Central memory CD4-positive, alpha-beta T cell (primary cell): ENCODE data around the gene AKT1S1.
A peak's percentile ranks its signal among the peaks of the same experiment; 100 is the strongest.

Experiments
- DNase-seq: peaks from one replicate; pipeline ENCODE4 v3.0.0; 2022

The AKT1S1 gene

DNA sequence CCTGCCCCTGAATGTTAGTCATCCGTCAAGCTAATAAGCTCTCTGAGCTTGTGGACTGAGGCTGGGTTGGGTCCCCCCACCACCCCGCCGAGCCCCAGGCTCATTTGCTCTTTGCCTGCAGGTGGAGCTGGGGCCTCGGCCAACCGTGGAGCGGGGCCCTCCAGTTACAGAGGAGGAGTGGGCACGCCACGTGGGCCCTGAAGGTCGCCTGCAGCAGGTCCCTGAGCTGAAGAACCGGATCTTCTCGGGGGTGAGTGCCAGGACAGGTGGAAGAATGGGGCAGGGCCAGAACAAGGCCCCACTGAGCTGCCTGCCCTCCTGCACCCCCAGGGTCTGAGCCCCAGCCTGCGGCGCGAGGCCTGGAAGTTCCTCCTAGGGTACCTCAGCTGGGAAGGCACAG is 5.5 kb upstream of the AKT1S1 start:
- DNase-seq, result no peak

DNA sequence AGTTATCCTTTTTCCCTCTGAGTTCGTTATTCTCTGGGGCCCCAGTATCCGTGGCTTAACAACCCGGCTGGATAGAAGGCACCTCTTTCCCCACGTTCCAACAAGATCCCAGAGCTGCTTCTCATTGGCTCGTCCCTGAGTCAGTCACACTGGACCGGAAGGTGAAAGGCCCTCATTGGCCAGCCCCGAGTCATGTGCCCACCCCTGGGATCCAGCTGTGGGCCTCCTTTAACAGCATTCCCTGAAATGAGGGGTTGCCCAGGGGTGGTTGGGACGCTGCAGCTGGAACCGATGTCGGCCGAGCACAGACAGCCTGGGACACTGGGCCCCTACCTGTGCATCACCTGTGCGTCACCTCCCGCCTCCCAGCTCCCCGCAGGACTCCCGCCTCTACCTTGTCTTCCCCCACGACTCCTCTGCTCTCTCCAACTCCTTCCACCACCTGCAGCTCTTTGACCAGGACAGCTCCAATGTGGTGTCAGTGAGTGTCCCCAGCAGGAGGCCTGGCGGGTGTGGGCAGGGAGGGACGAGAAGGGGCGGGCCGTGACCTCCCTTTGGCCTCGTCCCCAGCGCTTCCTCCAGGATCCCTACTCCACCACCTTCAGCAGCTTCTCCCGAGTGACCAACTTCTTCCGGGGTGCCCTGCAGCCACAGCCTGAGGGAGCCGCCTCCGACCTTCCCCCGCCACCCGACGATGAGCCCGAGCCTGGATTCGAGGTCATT is 4.7 kb upstream of the AKT1S1 start:
- no peak for DNase-seq

DNA sequence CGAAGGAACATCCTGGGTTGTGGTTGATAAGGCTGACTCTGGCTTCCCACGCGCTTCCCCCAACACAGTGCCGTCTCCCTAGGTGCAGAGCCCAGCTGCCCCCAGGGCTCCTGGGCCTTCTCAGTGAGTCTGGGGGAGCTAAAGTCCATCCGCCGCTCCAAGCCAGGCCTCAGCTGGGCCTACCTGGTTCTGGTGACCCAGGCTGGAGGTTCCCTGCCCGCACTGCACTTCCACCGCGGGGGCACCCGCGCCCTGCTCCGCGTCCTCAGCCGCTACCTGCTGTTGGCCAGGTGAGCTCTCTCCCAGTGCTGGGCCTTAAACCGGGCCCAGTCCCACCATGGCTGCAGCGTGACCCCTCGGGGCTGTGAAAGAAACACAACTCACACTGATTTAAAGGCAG is 4.0 kb upstream of the AKT1S1 start:
- no peak for DNase-seq

DNA sequence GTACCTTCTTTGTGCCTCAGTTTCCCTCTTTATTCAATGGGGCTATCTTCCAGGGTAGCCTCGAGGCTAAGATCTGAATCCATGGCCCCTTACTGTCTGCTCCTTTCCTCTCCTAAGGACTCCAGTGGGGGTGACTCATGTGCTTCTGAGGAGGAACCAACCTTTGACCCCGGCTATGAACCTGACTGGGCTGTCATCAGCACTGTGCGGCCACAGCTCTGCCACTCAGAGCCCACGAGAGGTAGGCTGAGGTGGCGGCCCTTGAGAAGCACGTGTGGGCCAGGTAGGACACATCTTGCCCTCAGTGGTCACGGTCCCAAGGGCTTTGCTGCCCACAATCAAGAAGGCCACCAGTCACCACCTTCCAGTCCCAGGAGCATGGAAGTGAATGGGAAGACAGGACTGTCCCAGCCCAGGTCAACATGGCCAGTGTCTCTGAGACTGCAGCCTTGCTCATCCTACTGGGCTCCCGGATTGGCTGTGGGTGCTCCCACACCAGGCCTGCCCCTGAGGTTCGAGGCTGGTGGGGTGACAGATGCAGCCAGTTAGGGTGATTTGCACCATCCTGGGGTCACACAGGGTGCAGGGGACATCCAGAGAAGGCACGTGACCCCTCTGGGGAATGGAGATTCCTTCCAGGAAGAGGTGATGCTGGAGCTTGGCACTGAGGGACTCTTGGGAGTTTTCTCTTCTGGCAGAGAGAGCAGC is 3.2 kb upstream of the AKT1S1 start:
- no peak for DNase-seq

DNA sequence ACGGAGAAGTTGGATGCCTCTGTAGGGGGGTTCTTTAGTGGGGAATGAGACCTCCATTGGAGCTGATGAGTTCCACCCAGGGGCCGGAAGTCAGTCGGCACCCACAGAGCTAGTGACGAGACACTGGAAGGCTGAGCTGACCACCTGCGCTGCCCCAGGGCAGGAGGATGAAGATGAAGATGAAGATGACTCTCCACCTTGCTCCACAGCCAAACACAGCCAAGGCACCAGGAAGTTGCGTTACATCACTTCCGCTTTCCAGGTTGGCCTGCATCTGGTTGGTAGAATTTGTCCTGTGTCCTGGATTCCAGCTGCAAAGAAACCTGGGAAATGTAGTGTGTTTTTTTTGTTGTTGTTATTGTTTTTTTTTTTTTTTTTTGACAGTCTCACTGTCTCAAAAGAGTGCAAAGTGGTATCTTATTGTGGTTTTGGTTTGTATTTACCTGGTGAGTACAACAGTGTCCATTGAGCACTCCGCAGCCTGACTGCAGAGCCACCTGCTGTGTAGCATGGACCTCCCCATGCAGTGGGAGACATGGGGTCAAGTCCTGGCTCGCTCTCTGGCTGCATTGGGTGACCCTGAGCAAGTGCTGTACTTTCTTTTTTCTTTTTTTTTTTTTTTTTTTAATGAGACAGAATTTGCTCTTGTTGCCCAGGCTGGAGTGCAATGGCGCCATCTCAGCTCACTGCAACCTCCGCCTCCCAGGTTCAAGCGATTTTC is 2.2 kb upstream of the AKT1S1 start:
- DNase-seq, result no peak

DNA sequence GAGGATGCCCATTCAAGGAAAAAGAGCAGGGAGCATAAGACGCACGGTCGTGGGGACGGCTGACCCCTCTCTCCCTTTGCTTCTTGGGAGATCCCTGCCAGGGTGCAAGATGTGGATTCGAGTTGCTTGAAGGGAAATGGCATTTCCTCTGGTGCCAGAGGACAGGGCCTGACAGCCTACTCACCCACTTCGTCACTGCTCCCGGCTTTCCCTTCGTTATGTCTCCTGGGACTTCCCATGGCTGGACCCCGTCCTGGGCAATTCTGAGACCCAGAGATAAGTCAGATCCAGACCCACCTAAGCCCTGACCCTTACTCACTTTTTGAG is 1.6 kb upstream of the AKT1S1 start:
- no peak for DNase-seq

DNA sequence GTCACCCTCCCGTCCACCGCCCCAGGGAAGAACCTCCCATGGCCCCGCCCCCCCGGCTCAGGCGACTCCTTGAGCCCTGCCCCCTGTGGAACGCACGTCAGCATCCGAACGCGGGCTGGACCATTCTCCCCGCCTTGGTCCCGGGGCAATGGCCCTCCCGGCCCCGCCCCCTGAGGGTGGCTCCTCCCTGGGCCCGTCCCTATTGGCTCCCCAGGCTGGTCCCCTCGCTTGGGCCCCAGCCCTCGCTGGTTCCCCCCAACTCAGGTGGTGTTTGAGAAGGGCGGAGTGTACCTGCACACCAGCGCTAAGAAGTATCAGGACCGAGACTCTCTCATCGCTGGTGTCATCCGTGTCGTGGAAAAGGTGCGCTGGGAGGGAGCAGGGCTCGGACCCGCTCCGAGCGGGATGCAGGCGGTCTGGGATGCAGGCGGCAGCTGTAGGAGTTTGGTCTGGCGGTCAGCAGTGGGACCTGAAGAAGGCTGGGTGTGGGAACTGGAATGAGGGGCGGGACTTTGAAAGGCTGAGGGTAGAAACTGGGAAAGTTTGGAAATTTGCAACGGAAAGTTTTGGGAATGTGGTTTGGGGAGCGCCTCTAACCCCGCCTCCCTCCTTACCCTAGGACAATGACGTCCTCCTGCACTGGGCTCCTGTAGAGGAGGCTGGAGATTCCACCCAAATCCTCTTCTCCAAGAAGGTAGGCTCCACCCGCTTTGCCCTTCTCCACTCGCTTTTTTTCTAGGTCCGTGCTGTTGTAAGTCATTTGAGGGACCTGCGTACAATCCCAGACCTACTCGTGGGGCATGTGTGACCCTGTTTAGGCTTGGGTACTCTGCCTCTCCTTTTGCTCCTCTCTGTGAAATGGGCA is 956 bp upstream of the AKT1S1 start:
- DNase-seq, result peak; percentile 97

DNA sequence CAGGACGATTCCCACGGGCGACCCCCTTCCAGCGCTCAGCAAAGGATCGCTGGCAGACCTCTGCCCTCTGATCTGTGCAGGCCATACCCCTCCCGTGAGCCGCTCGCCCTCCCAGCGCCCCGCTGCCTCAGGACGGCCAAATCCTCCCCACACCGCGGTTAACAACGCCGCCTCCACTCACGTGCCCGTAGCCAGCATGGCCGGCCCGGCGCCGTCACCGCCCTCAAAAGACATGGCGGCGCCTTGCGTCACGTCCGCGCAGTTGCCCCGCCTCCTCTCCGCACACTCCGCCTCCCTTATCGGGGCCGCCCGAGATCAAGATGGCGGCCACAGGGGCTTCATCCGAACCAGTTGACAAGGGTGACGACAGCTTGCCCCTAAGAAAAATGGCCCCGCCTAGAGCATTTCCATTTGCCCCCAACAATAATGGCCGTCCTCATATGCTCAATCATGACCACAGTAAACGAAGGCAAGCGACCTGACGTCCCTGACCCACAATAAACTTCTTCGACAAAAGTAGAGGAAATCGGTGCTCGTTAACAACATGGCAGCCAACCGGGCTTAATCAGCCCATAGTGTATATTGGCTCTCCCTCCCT is 634 bp downstream of the AKT1S1 start:
- DNase-seq, result peak; percentile 99

DNA sequence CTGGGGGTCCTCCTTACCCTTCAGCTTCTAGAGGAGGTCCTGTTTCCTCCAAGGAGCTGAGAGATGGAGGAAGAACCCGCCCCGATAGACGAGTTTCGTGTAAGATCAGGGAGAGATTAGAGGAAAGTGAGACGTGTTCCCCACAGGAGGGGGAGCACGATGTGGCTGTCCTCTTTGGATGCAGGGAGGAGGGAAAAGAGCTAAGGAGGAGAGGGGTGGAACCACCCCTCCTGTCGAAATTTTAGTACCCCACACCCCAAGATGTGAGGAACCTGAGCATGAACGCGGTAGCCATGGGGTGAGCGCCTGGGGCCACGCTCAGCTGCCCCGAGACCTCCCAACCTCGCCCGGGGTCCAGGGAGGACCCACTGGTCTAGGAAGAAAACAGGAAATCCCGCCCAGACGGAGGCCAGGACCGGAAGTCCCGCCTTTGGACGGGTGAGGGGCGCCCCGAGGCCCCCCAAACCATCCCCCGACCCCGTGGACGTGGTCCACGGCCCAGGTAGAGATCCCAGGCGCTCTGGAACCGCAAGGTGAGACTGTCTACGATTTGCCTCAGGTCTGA is 1.2 kb downstream of the AKT1S1 start:
- DNase-seq, result no peak

DNA sequence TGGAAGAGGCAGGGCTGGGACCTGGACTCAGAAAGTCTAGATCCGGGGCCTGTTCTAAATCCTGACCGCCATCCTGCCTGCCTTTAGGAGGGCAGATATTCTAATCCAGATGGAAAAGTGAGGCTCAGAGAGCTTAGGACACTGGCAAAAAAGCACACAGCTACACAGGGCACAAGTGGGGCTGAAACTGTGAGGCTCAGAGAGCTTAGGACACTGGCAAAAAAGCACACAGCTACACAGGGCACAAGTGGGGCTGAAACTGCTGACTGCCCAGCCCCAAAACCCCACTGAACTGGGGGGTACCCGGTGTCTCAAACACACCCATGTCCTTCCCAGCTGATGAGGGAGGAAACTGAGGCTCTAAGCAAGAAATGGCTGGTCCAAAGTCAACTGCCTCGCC is 2.0 kb downstream of the AKT1S1 start:
- no peak for DNase-seq

DNA sequence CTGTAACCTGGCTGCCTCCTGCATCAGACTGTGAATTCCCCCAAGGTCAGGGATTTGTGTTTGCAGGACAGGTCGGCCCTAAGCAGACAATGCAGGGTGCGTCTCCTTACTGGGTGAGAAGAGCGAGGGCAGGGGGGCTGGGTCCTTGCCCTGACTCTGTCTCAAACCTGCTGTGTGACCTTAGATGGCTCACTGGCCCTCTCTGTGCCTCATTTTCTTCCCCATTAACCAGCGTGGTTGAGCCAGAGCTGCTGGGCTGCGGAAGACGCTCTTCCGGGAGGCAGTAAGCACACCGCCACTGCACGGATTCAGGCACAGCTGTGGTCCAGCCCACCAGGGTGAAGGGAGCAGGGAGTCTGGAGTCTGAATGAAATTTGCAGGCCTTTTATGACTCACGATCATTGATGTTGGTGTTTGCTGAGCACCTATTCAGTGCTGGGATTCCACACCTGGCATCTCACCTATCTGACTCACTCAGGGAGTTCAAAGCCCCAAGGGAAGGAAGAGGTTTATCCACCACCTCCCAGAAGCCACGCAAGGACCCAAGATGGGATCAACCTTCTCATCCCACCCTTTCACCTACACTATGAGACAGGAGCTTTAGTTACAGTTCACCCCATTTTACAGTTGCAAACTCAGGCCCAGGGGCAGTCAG is 2.5 kb downstream of the AKT1S1 start:
- DNase-seq, result no peak

DNA sequence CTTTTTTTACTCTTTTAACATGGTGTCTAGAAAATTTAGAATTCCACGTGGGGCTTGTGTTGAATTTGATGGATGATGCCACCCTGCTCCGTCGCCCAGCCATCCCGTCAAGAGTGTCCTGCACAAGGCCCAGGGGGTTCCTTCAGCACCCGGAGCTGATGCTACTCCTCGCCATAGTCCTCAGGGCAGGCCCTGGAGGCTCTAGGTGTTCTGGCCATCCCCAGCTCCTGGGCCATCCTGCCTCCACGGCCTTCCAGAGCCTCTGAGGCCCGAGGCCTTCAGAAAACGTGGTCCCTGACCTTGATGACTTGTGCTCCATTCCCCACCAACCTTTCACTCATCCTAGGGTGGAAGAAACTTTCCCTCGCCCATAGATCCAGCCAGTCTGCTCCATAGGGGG is 3.3 kb downstream of the AKT1S1 start:
- no peak for DNase-seq

DNA sequence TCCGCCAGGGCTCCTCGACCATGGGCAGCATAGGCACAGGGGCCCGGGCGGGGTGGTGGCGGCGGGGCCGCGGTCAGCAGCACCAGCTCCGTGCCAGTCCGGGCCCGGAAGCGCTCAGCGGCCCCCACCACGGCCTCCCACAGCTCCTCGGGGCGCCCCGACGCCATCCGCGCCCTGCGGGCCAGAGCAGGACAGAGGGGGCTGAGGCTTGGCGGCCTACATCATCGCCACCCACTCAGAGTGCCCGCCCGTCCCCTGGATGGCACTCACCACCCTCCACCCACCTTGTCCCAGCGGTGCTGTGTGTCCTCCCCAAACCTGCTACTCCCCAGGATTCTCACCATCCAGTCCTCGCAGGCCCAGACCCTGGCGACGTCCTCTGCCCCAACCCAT is 4.0 kb downstream of the AKT1S1 start:
- DNase-seq, result no peak

DNA sequence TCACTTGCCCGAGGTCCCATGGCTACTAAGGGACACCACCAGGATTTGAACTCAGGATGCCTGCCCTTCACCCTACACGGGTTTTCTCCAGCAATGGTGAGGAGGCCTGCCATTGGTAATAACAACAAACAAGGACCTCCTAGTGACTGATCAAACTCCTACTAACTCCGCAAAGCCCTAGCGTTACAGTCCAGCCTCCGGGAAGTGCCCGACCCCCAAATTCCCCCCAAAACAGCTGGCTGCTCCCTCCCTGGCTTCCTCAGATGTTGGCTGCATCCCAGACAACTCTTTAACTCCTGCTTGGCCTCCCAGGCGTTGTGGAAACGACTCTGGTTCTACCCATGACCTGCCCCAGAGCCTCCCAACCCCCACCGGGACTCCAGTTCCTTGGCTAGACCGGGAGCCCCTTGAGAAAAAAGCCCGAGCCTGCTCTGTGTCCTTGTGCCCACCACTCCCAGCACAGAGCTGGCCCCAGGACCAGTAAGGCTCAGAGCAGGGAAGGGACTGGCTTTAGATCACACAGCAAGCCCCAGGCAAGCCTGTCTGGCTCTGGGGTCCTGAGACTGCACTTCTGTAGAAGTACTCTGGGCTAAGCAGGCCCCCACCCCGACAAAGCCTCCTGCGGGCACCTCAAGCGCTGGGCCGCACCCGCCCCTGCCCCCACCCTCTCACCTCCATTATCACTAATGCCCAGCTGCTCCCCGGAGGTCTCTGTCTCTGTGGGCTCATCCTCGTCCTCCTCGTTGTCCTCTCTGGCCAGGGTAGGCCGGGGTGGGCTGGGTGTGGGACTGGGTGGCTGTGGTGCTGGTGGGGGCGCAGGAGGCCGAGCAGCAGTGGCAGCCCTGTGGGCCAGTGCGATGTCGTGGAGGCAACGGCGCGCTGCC is 4.7 kb downstream of the AKT1S1 start:
- no peak for DNase-seq

DNA sequence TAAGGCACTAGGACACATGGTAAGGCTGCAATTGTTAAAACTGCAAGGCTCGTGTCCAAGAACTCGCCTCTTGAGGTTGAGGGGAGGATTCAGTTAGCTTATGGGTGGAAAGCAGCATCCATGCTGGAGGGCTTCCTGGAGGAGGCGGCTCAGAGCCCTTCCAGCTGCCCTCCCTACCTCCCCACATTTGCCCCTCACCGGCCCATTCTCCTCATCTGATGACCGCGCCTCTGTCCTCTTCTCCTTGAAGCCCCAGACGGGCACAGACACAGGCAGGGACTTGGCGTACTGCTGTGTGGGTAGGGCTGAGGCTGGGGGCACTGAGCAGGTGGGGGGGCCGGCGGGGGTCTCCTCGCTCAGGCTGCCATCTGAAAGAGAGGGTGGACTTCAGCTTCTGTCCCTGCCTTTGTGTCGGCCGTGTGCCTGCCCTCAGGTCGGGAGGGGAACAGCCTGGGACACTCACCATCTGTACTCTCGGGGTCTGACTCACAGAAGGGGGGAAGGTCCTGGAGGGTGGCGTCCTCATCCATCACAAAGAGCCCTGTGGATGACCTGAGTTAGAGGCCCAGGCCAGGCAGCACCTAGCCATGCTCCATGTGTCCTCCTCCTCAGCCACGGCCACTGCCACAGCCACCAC is 5.7 kb downstream of the AKT1S1 start:
- DNase-seq, result no peak

DNA sequence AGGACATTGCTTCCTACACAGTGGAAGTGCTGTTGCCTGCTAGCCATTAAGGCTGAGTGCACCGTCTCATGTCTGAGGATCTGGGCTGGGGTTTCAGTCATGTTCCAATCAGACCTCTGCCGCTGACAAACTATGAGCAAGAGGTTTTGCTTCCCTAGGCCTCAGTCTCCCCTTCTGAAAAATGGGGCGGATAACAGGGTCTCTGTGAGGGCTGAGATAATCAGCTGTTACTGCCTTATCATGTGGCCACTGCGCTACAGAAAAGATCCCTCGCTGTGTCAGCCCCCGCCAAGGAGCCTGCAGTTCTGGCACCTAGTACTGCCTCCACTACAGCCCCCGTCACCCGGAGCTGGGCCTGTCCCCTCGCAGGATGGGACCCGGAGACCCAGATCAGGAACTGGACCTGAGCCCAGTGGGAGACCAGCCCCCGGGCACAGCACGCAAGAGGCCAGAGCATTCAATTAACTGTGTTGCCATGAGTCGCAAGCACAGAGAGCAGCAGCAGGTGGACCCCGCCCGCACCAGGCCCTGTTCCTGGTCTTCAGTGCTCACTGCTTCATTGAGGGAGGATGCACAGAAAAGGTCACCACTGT is 6.8 kb downstream of the AKT1S1 start:
- DNase-seq, result no peak

DNA sequence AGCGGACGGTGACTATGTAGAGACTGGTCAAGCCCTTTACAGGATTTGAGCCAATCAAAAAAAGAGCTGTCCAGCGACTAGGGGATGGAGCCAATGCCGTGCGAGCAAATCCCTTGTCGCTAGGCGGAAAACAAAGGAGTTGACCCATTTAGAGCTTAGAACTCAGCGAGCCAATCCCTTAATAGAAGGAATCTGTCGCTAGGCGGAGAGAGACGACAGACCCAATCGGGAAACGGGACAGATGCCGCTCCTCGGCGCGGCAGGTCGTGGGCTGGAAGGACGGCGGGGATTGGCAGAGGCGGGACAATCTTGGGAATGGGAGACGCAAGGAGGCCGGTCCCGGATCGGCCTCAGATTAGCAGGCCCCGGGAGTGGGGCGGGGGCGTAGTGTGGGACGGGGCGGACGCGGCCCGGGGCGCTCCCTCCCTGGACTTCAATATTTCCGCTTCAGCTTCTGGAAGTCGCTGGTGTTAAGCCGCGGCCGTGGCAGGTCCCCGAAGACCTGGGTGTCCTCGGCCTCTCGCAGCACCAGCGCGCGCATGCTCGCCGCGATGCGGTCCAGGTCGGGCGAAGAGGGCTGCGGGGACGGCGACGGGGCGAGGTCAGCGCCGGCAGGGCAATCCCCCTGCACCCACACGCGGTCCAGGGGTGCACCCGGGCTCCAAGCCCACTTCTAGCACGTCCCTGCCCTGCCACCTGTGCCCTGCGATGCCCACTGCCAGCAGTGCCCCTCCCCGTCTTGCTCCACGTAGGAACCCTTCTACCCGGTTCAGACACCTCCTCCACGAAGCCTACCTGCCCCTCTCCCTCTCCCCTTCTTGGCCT is 7.5 kb downstream of the AKT1S1 start:
- peak; percentile 92 for DNase-seq

DNA sequence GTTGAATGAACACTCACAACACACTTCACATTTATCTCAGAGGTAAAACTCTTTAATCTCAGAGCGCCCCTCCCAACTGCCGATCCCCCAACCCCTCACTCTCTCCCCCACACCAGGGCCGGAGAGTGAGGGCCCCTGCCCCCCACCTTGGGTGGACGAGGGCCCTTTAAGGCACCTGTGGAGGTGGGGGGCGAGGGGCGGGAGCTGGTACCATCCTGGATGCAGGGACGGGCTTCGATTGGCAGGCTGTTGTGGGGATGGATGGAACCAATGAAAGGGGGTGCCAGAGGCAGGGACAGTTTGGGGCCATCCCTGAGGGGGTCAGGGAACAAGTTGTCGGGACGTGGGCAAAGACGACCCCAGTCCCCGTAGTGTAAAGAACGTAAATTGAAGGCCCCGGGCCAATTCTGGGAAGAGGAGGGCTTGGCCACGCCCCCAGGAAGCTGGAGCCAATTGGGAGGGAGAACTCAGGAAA is 8.1 kb downstream of the AKT1S1 start:
- DNase-seq, result no peak
